Type B pancreatic cell (in vitro differentiated cells): ENCODE results near the gene PRIM1. TPM values are rescaled to one million over a fixed set of nuclear protein-coding genes. Genes with fewer than 3 reads are reported as not detected.

Experiments used
- DNase-seq: peaks from one replicate; pipeline ENCODE4 v3.0.0; 2021; ENCODE audit warnings: mixed read lengths; ENCODE audit not compliant: unreplicated experiment; ENCODE audit errors: extremely low spot score
- H3K27ac Mint-ChIP-seq: 2 replicates; pipeline ENCODE4 v1.8.0; 2021; ENCODE audit warnings: mild to moderate bottlenecking, mixed read lengths
- H3K27me3 Mint-ChIP-seq: 2 replicates; pipeline ENCODE4 v1.8.0; 2021; ENCODE audit warnings: mixed read lengths
- H3K36me3 Mint-ChIP-seq: 2 replicates; pipeline ENCODE4 v1.8.0; 2021; ENCODE audit warnings: mixed read lengths
- H3K4me1 Mint-ChIP-seq: one replicate; pipeline ENCODE4 v1.8.0; 2021; ENCODE audit warnings: mixed read lengths; ENCODE audit not compliant: unreplicated experiment
- H3K4me3 Mint-ChIP-seq: 2 replicates; pipeline ENCODE4 v1.8.0; 2021; ENCODE audit warnings: mild to moderate bottlenecking, mixed read lengths
- H3K9me3 Mint-ChIP-seq: 2 replicates; pipeline ENCODE4 v1.8.0; 2021; ENCODE audit warnings: mixed read lengths
- total RNA-seq: library from RNA; stranded (reverse); gene quantifications from 2 replicates; pipeline ENCODE4 v1.2.1, GENCODE V29; 2021; ENCODE audit warnings: low replicate concordance
- TF ChIP-seq, protein P1 (sequence below): fragments of 200-600 bp; sonication (generic); conservative IDR thresholded peaks from 2 replicates; pipeline ENCODE4 v1.5.0; 2021; ENCODE audit warnings: antibody characterized with exemption, mild to moderate bottlenecking

The PRIM1 gene
- total RNA-seq, 1 donor from 2014 or later, result 27.0 TPM

DNA sequence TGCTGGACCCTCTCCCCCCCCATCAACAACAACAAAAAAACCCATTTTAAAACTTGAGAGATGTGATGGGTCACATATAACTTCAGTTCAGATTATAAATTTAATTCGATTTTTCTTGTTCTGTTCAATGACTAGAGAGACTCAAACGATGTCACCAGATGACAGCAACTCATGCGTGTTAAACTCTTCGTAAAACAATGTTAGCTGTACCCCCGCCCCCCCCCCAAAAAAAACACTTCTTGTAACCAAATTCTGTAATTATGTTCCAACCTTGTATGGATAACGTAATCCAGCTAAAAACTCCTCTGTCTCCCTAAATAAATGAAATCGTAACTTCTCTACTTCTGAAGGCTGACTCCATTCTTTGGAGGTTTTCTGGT, 26.4 kb downstream of the PRIM1 start:
- peaks cover 34% of the 10 kb centered on the region for H3K36me3 Mint-ChIP-seq
- peaks cover 38% of the 10 kb centered on the region for H3K4me1 Mint-ChIP-seq
- no peaks in the 10 kb centered on the region for H3K27me3 Mint-ChIP-seq
- no peak for DNase-seq
- TF ChIP-seq, protein P1, sequence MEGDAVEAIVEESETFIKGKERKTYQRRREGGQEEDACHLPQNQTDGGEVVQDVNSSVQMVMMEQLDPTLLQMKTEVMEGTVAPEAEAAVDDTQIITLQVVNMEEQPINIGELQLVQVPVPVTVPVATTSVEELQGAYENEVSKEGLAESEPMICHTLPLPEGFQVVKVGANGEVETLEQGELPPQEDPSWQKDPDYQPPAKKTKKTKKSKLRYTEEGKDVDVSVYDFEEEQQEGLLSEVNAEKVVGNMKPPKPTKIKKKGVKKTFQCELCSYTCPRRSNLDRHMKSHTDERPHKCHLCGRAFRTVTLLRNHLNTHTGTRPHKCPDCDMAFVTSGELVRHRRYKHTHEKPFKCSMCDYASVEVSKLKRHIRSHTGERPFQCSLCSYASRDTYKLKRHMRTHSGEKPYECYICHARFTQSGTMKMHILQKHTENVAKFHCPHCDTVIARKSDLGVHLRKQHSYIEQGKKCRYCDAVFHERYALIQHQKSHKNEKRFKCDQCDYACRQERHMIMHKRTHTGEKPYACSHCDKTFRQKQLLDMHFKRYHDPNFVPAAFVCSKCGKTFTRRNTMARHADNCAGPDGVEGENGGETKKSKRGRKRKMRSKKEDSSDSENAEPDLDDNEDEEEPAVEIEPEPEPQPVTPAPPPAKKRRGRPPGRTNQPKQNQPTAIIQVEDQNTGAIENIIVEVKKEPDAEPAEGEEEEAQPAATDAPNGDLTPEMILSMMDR, result no peak
- peak overlapping the region; percentile 98 for H3K27ac Mint-ChIP-seq
- peak overlapping the region; percentile 98 for H3K4me3 Mint-ChIP-seq
- H3K9me3 Mint-ChIP-seq, result no peaks in the 10 kb centered on the region

DNA sequence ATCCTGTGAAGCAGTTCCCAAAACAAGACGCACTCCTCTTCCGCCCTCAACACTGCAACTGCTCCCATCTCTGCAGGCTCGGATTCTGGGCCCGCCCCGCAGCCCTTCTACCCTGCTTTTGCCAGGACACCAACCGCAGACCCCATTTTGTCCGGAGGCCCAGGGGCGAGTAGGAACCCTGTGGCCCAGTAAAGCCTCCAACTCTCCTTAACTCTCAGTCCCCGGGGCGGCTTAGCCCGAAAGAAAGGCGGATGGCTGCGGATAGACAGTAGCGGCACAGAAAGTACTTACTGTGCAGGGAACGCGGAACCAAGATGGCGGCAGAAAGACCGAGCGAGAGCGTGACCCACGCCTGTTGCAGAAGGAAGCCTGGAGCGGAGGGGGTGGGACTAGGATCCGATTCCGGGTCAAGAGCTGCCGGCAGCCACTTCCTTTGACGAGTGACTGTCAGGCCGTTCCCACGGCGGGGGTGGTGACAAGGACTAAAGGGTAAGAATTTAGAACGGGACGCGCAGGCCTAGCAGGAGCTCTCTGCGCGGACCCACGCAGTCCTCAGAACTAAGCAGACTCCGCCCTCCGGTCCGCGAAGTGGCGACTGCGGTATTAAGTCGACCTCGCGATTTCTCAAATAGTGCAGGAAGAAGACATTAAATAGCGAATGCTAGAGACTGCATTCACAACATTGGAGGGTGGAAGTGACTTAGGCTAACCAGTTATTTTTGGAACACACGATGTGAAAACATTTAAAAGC, 27.0 kb downstream of the PRIM1 start, which contains the start of gene NACA:
Gene NACA (minus strand): TSS at position 328 of the 751 bp plus-strand sequence. CDS start 778 bp downstream, outside the sequence.
- H3K36me3 Mint-ChIP-seq, result peaks cover 39% of the 10 kb centered on the region
- H3K4me1 Mint-ChIP-seq, result peaks cover 44% of the 10 kb centered on the region
- no peaks in the 10 kb centered on the region for H3K27me3 Mint-ChIP-seq
- peak within 1 kb of the TSS; percentile 98 for H3K27ac Mint-ChIP-seq
- peak; percentile 94 for DNase-seq
- peak within 1 kb of the TSS; percentile 98 for H3K4me3 Mint-ChIP-seq
- no peaks in the 10 kb centered on the region for H3K9me3 Mint-ChIP-seq
- TF ChIP-seq, protein P1, result no peak

DNA sequence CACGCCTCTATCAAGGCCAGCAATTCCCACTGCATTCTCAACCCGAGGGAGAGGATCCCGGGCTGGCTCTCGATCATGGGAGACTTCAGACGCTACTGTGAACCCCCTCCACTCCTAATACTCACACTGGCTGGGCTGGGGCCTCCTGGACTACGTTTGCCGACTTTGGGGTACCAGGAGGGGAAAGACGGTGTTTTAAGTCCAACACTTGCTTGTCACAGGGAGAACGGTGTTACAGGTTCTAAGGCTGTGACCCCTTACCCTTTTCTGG, 27.5 kb downstream of the PRIM1 start:
- Mint-ChIP-seq H3K27ac (peak overlapping the region; percentile 98), H3K4me1 (peaks cover 49% of the 10 kb centered on the region), H3K9me3 (no peaks in the 10 kb centered on the region), H3K27me3 (no peaks in the 10 kb centered on the region), H3K4me3 (peak overlapping the region; percentile 98), H3K36me3 (peaks cover 44% of the 10 kb centered on the region)
- TF ChIP-seq, protein P1, result no peak
- DNase-seq, result no peak

DNA sequence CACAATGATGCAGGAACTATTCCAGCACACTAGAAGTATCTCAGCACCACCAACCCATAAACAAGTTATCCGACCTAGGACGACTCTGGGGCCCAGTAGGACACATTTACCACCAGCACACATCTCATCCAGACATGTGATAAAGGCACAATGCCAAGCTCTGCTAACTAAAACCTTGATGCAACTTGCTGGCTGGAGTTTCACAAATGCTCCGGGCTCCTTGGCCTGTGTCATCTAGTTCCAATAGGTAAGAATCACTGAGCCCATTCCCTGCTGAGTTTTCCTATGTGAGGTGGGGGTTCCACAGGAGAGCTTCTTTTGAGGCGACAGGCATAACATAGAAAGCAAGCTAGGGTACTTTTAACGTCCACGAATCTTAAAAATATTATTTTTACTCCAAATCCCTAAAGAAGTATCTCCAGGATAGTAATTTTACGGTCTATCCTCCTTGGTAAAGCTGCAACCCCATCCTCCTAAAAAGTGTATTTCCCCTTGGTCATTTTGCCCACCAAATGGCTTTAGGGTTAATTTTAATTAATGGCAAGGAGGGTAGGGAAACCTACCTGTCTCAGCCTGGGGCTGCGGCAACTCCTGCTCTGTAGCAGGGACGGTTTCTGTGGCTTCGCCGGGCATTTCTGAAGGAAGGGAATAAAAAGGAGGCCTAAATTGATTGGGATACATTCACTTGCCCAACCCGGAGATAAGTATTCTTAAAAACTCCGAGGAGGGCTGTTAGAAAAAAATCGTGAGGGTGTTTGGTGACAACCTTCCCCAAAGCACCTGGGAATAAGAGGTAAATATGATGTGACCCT, 28.0 kb downstream of the PRIM1 start:
- Mint-ChIP-seq H3K27ac (peak overlapping the region; percentile 98), H3K9me3 (no peaks in the 10 kb centered on the region), H3K4me3 (peak overlapping the region; percentile 98)

DNA sequence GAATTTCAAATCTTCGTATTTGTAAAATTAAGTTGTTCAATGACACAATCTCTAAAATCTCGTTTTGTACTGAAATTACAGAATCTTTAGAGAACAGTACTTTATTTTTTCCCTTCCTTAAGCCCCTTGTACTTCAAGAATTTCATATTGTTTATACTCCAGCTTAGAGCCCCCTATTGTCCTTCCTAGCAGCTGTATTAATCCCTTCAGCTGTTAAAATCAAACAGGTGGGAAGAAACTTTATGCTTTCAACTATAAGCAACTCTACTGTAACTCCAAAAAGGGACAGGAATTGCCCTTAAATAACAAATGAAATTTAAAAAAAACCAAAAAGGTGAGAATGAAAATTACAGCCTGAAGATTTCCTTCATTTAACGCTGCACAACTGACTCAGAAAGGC, 28.8 kb downstream of the PRIM1 start:
- peaks cover 54% of the 10 kb centered on the region for H3K36me3 Mint-ChIP-seq
- peak overlapping the region; percentile 98 for H3K27ac Mint-ChIP-seq
- H3K27me3 Mint-ChIP-seq, result no peaks in the 10 kb centered on the region
- H3K4me1 Mint-ChIP-seq, result peaks cover 60% of the 10 kb centered on the region
- peak overlapping the region; percentile 98 for H3K4me3 Mint-ChIP-seq
- no peaks in the 10 kb centered on the region for H3K9me3 Mint-ChIP-seq
- TF ChIP-seq, protein P1, result no peak
- DNase-seq, result no peak

More for the DNA sequence above, 28.0 kb downstream of the PRIM1 start:
- Mint-ChIP-seq H3K36me3 (peaks cover 50% of the 10 kb centered on the region), H3K27me3 (no peaks in the 10 kb centered on the region), H3K4me1 (peaks cover 54% of the 10 kb centered on the region)
- DNase-seq, result no peak
- TF ChIP-seq, protein P1, result no peak
